ENCODE measurements around the gene GAPT.

Gene GAPT

GRCh38 chr5:58460732-58461286 lies 30.4 kb upstream of the GAPT start:
- DNase-seq (ENCODE audit: low spot score), result peak; percentile 82

DNA sequence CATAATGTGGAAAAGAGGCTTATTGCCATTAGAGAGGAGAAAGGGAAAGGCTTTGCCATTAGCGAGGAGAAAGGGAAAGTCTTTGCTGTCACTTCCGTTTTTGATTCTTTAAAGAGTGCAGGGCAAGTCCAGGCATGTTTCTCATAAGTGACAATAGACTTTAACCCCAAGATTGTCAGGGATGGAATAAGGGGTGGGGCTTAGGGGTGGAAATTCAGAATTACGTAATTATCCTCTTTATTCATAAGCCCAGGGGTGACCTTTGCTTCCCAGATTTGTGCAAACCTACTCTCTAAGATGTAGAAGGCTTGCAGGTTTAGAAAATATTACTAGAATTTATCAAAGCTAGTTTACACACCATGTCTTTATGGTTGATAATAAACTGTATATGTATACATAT lies 29.1 kb upstream of the GAPT start:
- no peak for DNase-seq (ENCODE audit: low spot score)

DNA sequence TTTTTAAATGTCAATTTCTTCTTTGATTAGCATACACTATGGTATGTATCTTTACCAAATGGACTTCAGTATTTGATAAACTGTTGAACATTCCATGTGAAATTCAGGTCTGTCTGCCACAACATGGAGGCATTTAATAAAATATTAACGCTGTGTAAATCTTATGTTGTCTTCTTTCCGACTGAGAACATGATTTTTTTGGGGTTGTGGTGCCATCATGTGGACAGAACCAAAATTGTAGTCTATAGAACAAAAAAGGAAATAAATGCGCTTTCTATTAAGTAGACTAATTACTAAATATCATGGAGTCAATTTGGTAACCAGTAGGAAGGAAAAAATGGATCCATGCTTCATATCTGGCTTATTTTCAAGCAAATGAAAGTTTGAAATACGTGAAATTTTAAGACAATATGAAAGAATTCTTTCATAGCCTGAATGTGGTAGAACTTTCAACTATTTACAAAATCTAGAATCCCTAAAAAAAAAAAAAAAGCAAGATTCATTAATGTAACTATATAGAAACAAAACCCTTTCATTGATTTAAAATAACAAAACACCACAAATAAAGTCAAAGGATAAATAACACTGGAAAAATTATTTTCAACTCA lies 28.5 kb upstream of the GAPT start:
- peak; percentile 29 for DNase-seq (ENCODE audit: low spot score)

GRCh38 chr5:58466939-58467338 lies 24.3 kb upstream of the GAPT start:
- peak; percentile 39 for DNase-seq (ENCODE audit: low spot score)

GRCh38 chr5:58469896-58470295 lies 21.3 kb upstream of the GAPT start:
- no peak for DNase-seq (ENCODE audit: low spot score)

DNA sequence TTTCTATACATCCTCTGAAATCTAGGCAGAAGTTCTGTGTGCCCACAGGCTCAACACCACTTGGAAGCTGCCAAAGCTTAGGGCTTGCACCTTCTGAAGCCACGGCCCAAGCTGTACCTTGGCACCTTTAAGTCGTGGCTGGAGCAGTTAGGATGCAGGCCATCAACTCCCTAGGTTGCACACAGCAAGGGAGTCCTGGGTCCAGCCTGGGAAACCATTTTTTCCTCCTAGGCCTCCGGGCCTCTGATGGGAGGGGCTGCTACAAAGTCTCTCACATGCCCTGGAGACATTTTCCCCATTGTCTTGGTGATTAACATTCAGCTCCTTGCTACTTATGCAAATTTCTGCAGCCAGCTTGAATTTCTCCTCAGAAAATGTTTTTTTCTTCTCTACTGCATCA lies 15.8 kb upstream of the GAPT start:
- no peak for DNase-seq (ENCODE audit: low spot score)

- DNase-seq (ENCODE audit: low spot score), result no peak
Observed at GRCh38 chr5:58477760-58478376, 13.4 kb upstream of the GAPT start.

- no peak for DNase-seq (ENCODE audit: low spot score)
Observed at GRCh38 chr5:58481066-58481676, 10.1 kb upstream of the GAPT start.

DNA sequence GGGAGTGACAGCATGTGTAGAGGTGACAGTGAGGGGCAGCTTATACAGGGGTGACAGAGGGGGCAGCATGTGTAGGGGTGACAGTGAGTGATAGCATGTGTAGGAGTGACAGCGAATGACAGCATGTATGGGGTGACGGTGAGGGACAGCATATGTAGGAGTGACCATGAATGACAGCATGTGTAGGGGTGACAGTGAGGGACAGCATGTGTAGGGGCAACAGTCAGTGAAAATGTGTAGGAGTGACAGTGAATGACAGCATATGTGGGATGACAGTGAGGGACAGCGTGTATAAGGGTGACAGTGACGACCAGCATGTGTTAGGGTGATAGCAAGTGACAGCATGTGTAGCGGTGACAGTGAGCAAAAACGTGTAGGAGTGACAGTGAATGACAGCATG lies 9.4 kb upstream of the GAPT start:
- no peak for DNase-seq (ENCODE audit: low spot score)

GRCh38 chr5:58482536-58482935 lies 8.7 kb upstream of the GAPT start:
- no peak for DNase-seq (ENCODE audit: low spot score)

DNA sequence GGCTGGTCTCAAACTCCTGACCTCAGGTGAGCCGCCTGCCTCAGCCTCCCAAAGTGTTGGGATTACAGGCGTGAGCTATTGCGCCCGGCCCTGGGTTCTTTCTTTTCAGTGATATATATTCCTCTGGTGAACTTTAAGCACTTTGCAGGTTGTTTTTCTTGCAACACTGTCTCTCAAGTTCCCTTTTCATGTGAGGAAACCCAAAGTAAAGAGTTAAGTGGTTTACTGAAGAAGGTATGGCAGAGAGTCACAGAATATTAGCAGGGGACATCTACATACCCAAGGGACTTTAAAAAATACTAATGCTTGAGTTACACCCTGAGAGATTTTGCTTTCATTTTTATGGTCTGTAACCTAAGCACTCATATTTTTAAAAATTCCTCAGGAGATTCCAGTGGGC lies 6.7 kb upstream of the GAPT start:
- DNase-seq (ENCODE audit: low spot score), result no peak

DNA sequence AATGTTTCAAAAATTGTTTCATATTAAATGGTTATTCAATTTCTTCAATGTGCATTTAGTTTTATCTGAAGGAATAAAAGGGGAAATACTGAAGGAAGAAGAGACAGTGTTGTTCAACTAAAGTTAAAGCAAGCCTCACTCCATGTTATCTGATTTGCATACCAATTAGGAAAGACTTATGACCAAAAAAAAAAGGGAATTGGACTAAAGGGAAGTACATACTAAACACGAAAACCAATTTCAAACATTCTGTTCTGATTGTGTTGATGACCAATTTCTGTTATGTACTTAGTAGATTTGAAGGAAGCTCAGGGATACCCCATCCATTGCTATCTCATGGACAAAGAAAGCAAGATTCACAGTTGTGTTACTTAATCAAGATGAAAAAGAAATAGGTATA lies 4.9 kb upstream of the GAPT start:
- DNase-seq (ENCODE audit: low spot score), result no peak

DNA sequence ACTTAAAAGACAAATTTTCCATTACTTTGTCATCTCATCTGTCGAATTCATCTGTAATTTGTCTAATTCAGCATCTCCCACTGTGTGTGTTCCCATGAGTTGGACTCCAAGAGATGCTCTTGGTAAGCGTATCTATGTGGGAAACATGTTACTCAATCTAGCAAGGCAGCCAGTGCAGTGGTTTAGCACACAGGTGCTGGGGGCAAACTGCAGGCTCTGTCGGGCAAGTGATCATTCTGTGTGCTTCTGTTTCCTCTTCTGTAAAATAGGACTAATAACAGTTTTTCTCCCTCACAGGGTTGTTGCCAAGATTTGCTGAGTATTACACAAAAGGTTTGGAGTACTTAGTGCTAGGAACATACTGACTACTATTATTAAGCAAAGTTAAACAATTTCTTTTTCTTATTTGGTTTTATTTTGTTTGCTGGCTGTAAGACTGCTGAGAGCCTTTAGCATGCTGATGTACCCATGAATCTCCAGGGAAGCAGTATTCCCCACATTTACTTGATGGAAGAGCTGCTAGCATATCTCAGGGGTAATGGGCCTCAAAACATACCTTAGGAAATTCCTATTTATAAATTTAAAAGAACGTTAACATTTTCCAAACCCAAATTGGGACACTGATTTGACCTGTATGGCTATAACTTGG lies 709 bp upstream of the GAPT start:
- DNase-seq (ENCODE audit: low spot score), result no peak

- no peak for DNase-seq (ENCODE audit: low spot score)
Observed at GRCh38 chr5:58493141-58493540, 1.9 kb downstream of the GAPT start.

- no peak for DNase-seq (ENCODE audit: low spot score)
Observed at GRCh38 chr5:58496488-58496887, 5.3 kb downstream of the GAPT start.

GRCh38 chr5:58497386-58497785 lies 6.2 kb downstream of the GAPT start:
- DNase-seq (ENCODE audit: low spot score), result no peak

DNA sequence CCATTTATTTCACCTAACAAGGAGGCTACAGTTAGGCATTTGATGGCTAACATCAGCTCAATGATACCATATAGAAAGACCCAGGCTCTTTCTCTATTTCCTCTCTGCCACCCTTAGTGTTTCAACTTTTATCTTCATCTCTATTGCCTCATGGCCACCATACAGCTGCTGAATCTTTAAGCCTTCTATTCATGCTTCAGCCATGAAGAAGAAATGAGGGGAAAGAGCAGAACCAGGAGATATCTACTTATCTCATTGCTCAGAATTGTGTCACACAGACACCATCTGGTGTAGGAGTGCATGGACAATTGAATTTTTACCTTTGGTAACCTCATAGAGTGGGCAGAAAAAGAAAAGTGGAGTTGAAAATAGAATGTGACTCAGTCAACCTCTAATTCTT lies 6.7 kb downstream of the GAPT start:
- DNase-seq (ENCODE audit: low spot score), result no peak

DNA sequence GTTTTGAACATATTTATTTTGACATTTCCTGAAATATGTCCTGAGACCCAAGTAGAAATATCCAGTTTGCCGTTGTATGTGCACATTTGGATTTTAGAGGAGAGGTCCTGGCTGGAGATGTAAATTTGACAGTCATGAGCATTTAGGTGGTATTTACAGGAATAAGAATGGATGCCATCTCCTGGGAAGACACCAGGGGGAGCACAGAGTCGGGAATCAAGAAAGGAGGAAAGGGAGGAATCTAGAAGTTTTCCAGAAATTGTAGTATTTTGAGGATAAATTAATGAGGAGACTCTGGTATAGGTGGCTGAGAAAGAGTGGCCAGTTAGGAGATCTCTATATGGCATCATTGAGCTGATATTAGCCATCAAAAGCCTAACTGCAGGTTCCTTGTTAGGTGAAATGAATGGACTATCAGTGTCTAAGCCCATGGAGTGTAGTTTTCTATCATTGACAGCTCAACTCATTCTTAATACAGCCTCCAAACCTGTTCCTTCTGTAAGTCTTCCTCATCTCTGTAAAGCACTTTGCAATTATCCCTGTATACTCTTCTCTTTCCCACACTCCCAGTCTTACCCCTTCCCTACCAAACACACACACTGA lies 7.2 kb downstream of the GAPT start:
- peak; percentile 22 for DNase-seq (ENCODE audit: low spot score)

GRCh38 chr5:58499231-58499630 lies 8.0 kb downstream of the GAPT start:
- DNase-seq (ENCODE audit: low spot score), result no peak

GRCh38 chr5:58499941-58500340 lies 8.7 kb downstream of the GAPT start:
- no peak for DNase-seq (ENCODE audit: low spot score)

DNA sequence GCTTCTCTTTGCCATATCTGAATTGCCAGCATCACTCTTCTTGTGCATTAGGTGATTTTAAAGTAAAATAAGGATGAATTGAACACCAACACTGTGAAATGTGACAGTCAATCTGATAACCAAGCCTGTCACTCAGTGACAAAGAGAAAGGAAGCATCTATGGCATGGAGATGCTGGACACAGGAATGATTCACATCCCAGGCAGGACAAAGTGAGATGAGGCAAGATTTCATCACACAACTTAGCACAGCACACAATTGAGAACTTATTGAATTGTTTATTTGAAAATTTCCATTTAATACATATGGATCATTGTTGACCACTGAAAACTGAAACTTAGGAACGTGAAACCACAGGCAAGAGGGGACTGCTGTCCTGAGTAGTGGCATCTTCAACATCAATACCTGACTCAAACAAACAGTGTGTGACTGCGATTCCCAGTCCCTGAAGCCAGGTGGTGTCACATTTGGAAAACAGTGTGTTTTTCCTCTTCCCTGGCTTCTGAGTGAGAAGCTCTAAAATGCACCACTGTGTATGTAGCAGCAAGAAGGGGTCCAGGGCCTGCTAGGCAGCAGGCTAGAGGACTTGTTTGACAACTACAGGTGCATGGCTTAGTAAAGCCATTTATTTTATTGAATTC lies 10.7 kb downstream of the GAPT start:
- no peak for DNase-seq (ENCODE audit: low spot score)

DNA sequence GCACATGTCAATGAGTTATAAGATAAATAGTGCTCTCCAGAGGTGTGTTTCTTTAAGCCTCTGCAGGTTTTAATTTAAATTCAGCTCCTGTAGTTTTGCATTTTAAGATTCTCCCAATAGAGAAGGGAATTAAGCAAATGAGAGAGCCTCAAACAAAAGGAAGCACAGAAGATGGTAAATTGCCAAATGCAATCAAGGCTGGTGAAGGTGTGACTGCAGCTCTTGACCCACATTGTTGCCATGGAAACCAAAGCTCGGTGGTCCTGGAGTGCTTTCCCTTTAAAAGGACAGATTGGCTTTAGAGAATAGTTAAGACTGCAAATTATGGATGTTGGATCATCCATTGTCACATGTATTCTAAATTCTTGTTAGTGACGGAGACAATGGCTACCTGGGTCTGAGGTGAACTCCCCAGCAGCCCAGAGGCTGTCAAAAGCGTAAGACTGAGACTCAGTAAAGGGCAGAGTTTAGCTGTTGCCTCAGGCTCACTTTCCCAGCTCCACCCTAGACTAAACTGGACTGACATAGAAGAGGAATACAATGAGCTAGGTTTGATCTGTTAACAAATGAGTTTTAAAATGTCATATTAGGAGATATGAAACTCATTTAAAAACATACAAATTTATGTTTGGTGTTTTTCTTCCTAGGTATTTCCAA lies 12.3 kb downstream of the GAPT start:
- no peak for DNase-seq (ENCODE audit: low spot score)
